ENCODE measurements around the gene MARCO.
"Not testable (repeated sequence)": the region's sequence is repeated elsewhere in the genome, so short reads cannot be mapped to it uniquely, and the experiment has no call there.

Gene MARCO

GRCh38 chr2:118974103-118974993 is 32.4 kb downstream of the MARCO start:
- DNase-seq (ENCODE audit: low spot score): no peak

- DNase-seq (ENCODE audit: low spot score): no peak
Observed at GRCh38 chr2:118975133-118975532, 33.1 kb downstream of the MARCO start.

- DNase-seq (ENCODE audit: low spot score): no peak
Observed at GRCh38 chr2:118978064-118978463, 36.1 kb downstream of the MARCO start.

- DNase-seq (ENCODE audit: low spot score): no peak
Observed at GRCh38 chr2:118979152-118979861, 37.3 kb downstream of the MARCO start.

GRCh38 chr2:118980022-118980421 is 38.0 kb downstream of the MARCO start:
- no peak for DNase-seq (ENCODE audit: low spot score)

- no peak for DNase-seq (ENCODE audit: low spot score)
Observed at GRCh38 chr2:118980573-118980972, 38.6 kb downstream of the MARCO start.

GRCh38 chr2:118981632-118982031 is 39.6 kb downstream of the MARCO start:
- no peak for DNase-seq (ENCODE audit: low spot score)

- no peak for DNase-seq (ENCODE audit: low spot score)
Observed at GRCh38 chr2:118982039-118982438, 40.0 kb downstream of the MARCO start.

GRCh38 chr2:118983133-118983532 is 41.1 kb downstream of the MARCO start:
- no peak for DNase-seq (ENCODE audit: low spot score)

- DNase-seq (ENCODE audit: low spot score): no peak
Observed at GRCh38 chr2:118983915-118984314, 41.9 kb downstream of the MARCO start.

- DNase-seq (ENCODE audit: low spot score): no peak
Observed at GRCh38 chr2:118986738-118987137, 44.7 kb downstream of the MARCO start.

- DNase-seq (ENCODE audit: low spot score): no peak
Observed at GRCh38 chr2:118987886-118988285, 45.9 kb downstream of the MARCO start.

- DNase-seq (ENCODE audit: low spot score): no peak
Observed at GRCh38 chr2:118988706-118989105, 46.7 kb downstream of the MARCO start.

- DNase-seq (ENCODE audit: low spot score): no peak
Observed at GRCh38 chr2:118989481-118989880, 47.5 kb downstream of the MARCO start.

GRCh38 chr2:118990757-118991545 is 49.0 kb downstream of the MARCO start:
- DNase-seq (ENCODE audit: low spot score): no peak

- DNase-seq (ENCODE audit: low spot score): no peak
Observed at GRCh38 chr2:118991554-118991953, 49.6 kb downstream of the MARCO start.

- no peak for DNase-seq (ENCODE audit: low spot score)
Observed at GRCh38 chr2:118992740-118993391, 50.9 kb downstream of the MARCO start.

- no peak for DNase-seq (ENCODE audit: low spot score)
Observed at GRCh38 chr2:118993392-118993752, 51.4 kb downstream of the MARCO start.

GRCh38 chr2:118994172-118994700 is 52.2 kb downstream of the MARCO start:
- no peak for DNase-seq (ENCODE audit: low spot score)

GRCh38 chr2:118994778-118995177 is 52.8 kb downstream of the MARCO start:
- no peak for DNase-seq (ENCODE audit: low spot score)

GRCh38 chr2:119003856-119004255 is 61.9 kb downstream of the MARCO start:
- DNase-seq (ENCODE audit: low spot score): not testable (repeated sequence)

- no peak for DNase-seq (ENCODE audit: low spot score)
Observed at GRCh38 chr2:119004602-119005001, 62.6 kb downstream of the MARCO start.

All from germinal center (tissue), 1 donor.